HepG2 (cell line): ENCODE measurements around the gene UNC5B. TPM values are rescaled to one million over a fixed set of nuclear protein-coding genes. Genes with fewer than 3 reads are reported as not detected.
A peak's percentile ranks its signal among the peaks of the same experiment; 100 is the strongest.

ENCODE experiments used
- ATAC-seq: fragments of 200-7000 bp; cut with Tn5 transposase; 3 replicates; pipeline ENCODE4 v1.9.1; 2020; ENCODE audit warnings: mild to moderate bottlenecking, moderate library complexity
- BruUV-seq: library from RNA; stranded (reverse); fragments of 400-500 nt; replicated peaks from 2 replicates; lab custom pipeline; 2021; lab: Mats Ljungman, UMichigan
- CTCF ChIA-PET: fragments of 300-600 bp; formaldehyde crosslinking; extraction: SDS; loops from one replicate; lab custom pipeline; 2021; ENCODE audit warnings: low total read pairs, inconsistent platforms, low intra/inter-chr PET ratio; lab: Yijun Ruan, JAX
- POLR2A ChIA-PET: fragments of 350-600 bp; sonication (Branson Sonifier 250); formaldehyde crosslinking; loops from one replicate; lab custom pipeline; 2020; ENCODE audit warnings: antibody characterized with exemption, inconsistent platforms; lab: Yijun Ruan, JAX
- DNase-seq: peaks from one replicate; pipeline ENCODE4 v3.0.0-alpha.2; 2015; ENCODE audit warnings: low spot score
- FAIRE-seq: peaks from 3 replicates; lab custom pipeline; 2011; peaks lifted over from hg19 to GRCh38; lab: Jason Lieb, UNC
- H2AFZ ChIP-seq: one replicate; pipeline ENCODE4 v1.6.1; 2011; ENCODE audit warnings: low read length, inconsistent platforms
- H3K27ac ChIP-seq: fragments of 300-600 bp; 3 replicates; pipeline ENCODE4 v1.8.0; 2011; ENCODE audit warnings: mixed run types, mild to moderate bottlenecking, mixed read lengths, low read length, inconsistent platforms; ENCODE audit not compliant: insufficient read depth; ENCODE audit errors: extremely low read length
- H3K27me3 ChIP-seq, 2 experiments: fragments of 200-600 bp in 1 of 2; 2 replicates in 1 of 2; 3 replicates in 1 of 2; pipeline versions ENCODE4 v1.6.0 to v1.8.0; 2011; ENCODE audit warnings: low read length in 2 of 2, mild to moderate bottlenecking in 2 of 2, moderate library complexity in 2 of 2, inconsistent platforms in 1 of 2; ENCODE audit not compliant: insufficient read depth in 2 of 2, control insufficient read depth in 1 of 2
- H3K36me3 ChIP-seq, 2 experiments: fragments of 200-600 bp in 1 of 2; replicated peaks in 1 of 2; 2 replicates in 1 of 2; 3 replicates in 1 of 2; pipeline versions ENCODE4 v1.5.1 to v1.8.0; 2011; ENCODE audit warnings: low read length in 2 of 2, inconsistent platforms in 1 of 2; ENCODE audit not compliant: insufficient read depth in 2 of 2, control insufficient read depth in 1 of 2
- H3K4me1 ChIP-seq: 2 replicates; pipeline ENCODE4 v1.5.1; 2012; ENCODE audit warnings: low read length, inconsistent platforms; ENCODE audit not compliant: insufficient read depth
- H3K4me2 ChIP-seq: 2 replicates; pipeline ENCODE4 v1.6.0; 2011; ENCODE audit warnings: low read depth, low read length, inconsistent platforms
- H3K4me3 ChIP-seq, 3 experiments: fragments of 200-600 bp in 1 of 3; sonication (generic), shearing (Covaris generic) in 1 of 3; replicated peaks in 1 of 3; 2 replicates each; pipeline ENCODE4 v1.5.1; 2011 to 2016; ENCODE audit warnings: low read length in 3 of 3, inconsistent platforms in 2 of 3, low read depth in 2 of 3, mild to moderate bottlenecking in 2 of 3, control low read depth in 1 of 3, mixed read lengths in 1 of 3; ENCODE audit not compliant: insufficient read depth in 1 of 3
- H3K79me2 ChIP-seq: one replicate; pipeline ENCODE4 v1.6.1; 2011; ENCODE audit warnings: low read length, inconsistent platforms; ENCODE audit not compliant: insufficient read depth
- H3K9ac ChIP-seq: 2 replicates; pipeline ENCODE4 v1.6.0; 2011; ENCODE audit warnings: mild to moderate bottlenecking, low read depth, low read length, inconsistent platforms; ENCODE audit not compliant: insufficient read depth
- H3K9me3 ChIP-seq: 2 replicates; pipeline ENCODE4 v1.5.1; 2012; ENCODE audit warnings: mild to moderate bottlenecking, low read length
- H4K20me1 ChIP-seq: 2 replicates; pipeline ENCODE4 v1.6.0; 2011; ENCODE audit warnings: inconsistent platforms, mild to moderate bottlenecking, low read length, moderate library complexity; ENCODE audit not compliant: insufficient read depth
- ATAD3A ChIP-seq: sonication (generic); formaldehyde crosslinking; IDR thresholded peaks from 2 replicates; pipeline ENCODE4 v1.4.0; 2020; ENCODE audit warnings: missing genetic modification reagents
- CENPBD1 ChIP-seq: sonication (generic); formaldehyde crosslinking; IDR thresholded peaks from 2 replicates; pipeline ENCODE4 v1.8.0; 2022; ENCODE audit warnings: missing genetic modification reagents, low read depth, mild to moderate bottlenecking, borderline replicate concordance
- HINFP ChIP-seq: sonication (generic); formaldehyde crosslinking; IDR thresholded peaks from 2 replicates; pipeline ENCODE4 v1.4.0; 2020; ENCODE audit warnings: low read depth, mild to moderate bottlenecking, missing genetic modification reagents
- IKZF1 ChIP-seq: fragments of 450-650 bp; IDR thresholded peaks from 2 replicates; pipeline ENCODE4 v1.7.1; 2016
- IRX3 ChIP-seq: sonication (generic); formaldehyde crosslinking; IDR thresholded peaks from 2 replicates; pipeline ENCODE4 v1.8.1; 2023; ENCODE audit warnings: mild to moderate bottlenecking, low read depth, missing genetic modification reagents, borderline replicate concordance
- MBD4 ChIP-seq: IDR thresholded peaks from 2 replicates; pipeline ENCODE4 v1.6.1; 2012; ENCODE audit warnings: low read length, inconsistent platforms, borderline replicate concordance
- MYC ChIP-seq: sonication (generic); formaldehyde crosslinking; IDR thresholded peaks from 2 replicates; pipeline ENCODE4 v1.9.0; 2021; ENCODE audit warnings: missing genetic modification reagents, borderline replicate concordance
- ONECUT2 ChIP-seq: sonication (generic); formaldehyde crosslinking; IDR thresholded peaks from 2 replicates; pipeline ENCODE4 v1.4.0; 2020; ENCODE audit warnings: missing genetic modification reagents
- PAWR ChIP-seq: sonication (generic); formaldehyde crosslinking; IDR thresholded peaks from 2 replicates; pipeline ENCODE4 v1.4.0; 2020; ENCODE audit warnings: missing genetic modification reagents, mild to moderate bottlenecking, borderline replicate concordance
- PAX8 ChIP-seq: sonication (generic); formaldehyde crosslinking; IDR thresholded peaks from 2 replicates; pipeline ENCODE4 v1.8.0; 2022; ENCODE audit warnings: mild to moderate bottlenecking, missing genetic modification reagents, borderline replicate concordance
- RBM39 ChIP-seq: fragments of 200-400 bp; formaldehyde crosslinking; IDR thresholded peaks from one replicate; pipeline ENCODE4 v1.6.1; 2018; ENCODE audit warnings: antibody characterized with exemption, mild to moderate bottlenecking, low read depth, low read length; ENCODE audit not compliant: poor library complexity, severe bottlenecking
- TAF15 ChIP-seq: fragments of 200-400 bp; formaldehyde crosslinking; IDR thresholded peaks from one replicate; pipeline ENCODE4 v1.6.1; 2018; ENCODE audit warnings: mild to moderate bottlenecking, low read depth, low read length; ENCODE audit not compliant: poor library complexity, severe bottlenecking
- TEAD2 ChIP-seq: sonication (generic); formaldehyde crosslinking; IDR thresholded peaks from 2 replicates; pipeline ENCODE4 v1.9.0; 2021; ENCODE audit warnings: missing genetic modification reagents
- ZBTB44 ChIP-seq: sonication (generic); formaldehyde crosslinking; IDR thresholded peaks from 2 replicates; pipeline ENCODE4 v1.4.0; 2020; ENCODE audit warnings: missing genetic modification reagents
- ZNF235 ChIP-seq: sonication (generic); formaldehyde crosslinking; IDR thresholded peaks from 2 replicates; pipeline ENCODE4 v1.8.1; 2023; ENCODE audit warnings: mild to moderate bottlenecking, missing genetic modification reagents, borderline replicate concordance
- ZNF430 ChIP-seq: sonication (generic); formaldehyde crosslinking; IDR thresholded peaks from 2 replicates; pipeline ENCODE4 v1.9.0; 2021; ENCODE audit warnings: mild to moderate bottlenecking, missing genetic modification reagents
- ZNF598 ChIP-seq: sonication (generic); formaldehyde crosslinking; IDR thresholded peaks from 2 replicates; pipeline ENCODE4 v1.5.1; 2020; ENCODE audit warnings: mild to moderate bottlenecking, missing genetic modification reagents, borderline replicate concordance
- ZNF691 ChIP-seq: sonication (generic); formaldehyde crosslinking; IDR thresholded peaks from 2 replicates; pipeline ENCODE4 v1.4.0; 2020; ENCODE audit warnings: missing genetic modification reagents, low read depth, mild to moderate bottlenecking, borderline replicate concordance
- ZNF83 ChIP-seq: sonication (generic); formaldehyde crosslinking; IDR thresholded peaks from 2 replicates; pipeline ENCODE4 v1.4.0; 2020; ENCODE audit warnings: missing genetic modification reagents, mild to moderate bottlenecking, borderline replicate concordance
- WGBS: methylation state at CpG from one replicate; pipeline ENCODE4 v1.1.6; 2017; ENCODE audit warnings: low lambda C conversion rate; 5-methylcytosine and 5-hydroxymethylcytosine counted together
- in situ Hi-C: cut with HindIII; loops from 2 replicates; pipeline ENCODE4 v1.10.0; 2017; ENCODE audit warnings: low pct_unique_long_range_greater_than_20kb; ENCODE audit not compliant: extremely low pct_ligation_motif_present
- intact Hi-C: fragments of 100-400 bp; cut with micrococcal nuclease; formaldehyde crosslinking; loops from one replicate; pipeline ENCODE4 v1.10.0; 2022; ENCODE audit not compliant: unreplicated experiment
- polyA plus RNA-seq, 8 experiments: library from polyadenylated mRNA; depleted of rRNA in 3 of 8; stranded (reverse) in 7 of 8; unstranded in 1 of 8; fragments of >200 nt; fragmentation: Illumina TruSeq in 4 of 8; extraction: Trizol in 4 of 8; gene quantifications; 2 replicates each; pipeline versions ENCODE4 v1.2.1 to v1.2.3, GENCODE V29; 2011 to 2016; ENCODE audit warnings: low read depth in 4 of 8, missing spikeins in 1 of 8, mixed read lengths in 1 of 8; ENCODE audit not compliant: insufficient read depth in 1 of 8
- total RNA-seq, 5 experiments: library from RNA; depleted of rRNA; stranded (reverse); fragments of >200 nt; fragmentation: Illumina TruSeq; extraction: Trizol; gene quantifications; 2 replicates each; pipeline ENCODE4 v1.2.3, GENCODE V29; 2016; ENCODE audit warnings: low read depth in 1 of 5

The UNC5B gene
- total and polyA plus RNA-seq, 2 of the 13 experiments (the other 11 are each of a cell fraction or from before 2014, with no cell fraction given) = 0.07 TPM

DNA sequence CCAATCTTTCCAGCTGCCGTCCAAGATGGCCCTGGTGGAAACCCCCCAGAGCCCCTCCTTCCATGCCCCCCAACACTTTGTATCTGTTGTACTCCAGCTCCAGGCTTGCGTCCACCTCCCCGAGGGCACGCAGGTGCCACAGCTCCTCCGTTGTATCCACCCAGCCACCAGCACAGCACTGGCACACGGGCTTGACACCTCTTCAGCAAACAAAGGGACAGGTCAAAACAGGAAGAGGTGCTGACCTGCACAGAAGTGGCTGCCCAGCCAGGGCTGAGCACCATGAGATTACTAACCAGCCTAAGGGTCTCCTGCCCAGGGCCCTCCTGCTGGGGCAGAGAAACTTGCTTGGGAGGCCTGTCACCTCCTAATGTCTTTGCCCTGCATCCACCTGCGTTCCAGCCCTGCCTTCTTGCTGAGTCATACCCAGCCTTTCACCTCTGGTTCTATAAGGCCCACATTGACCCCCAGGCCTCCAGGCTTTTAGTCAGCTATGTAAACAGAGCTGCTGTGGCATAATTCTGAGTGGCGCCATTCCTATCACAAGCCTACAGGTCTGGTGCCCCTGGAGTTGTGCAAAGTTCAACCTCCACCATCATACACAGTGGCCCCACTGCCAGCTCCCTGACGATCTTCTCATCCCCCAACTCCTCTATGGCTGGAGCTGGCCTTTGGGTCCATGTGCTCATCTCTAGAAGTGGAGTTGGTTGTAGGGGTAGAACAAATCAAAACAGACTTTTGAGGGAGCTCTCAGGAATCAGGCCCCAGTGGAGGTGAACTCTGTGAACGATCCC, 127.6 kb downstream of the UNC5B start:
- Histone ChIP-seq H4K20me1 (no peaks in the 10 kb centered on the region), H3K79me2 (peaks cover 9% of the 10 kb centered on the region), H3K36me3 (peaks cover 0 to 14% of the 10 kb centered on the region in 2 experiments; a peak in 4 of 5 replicates), H3K9me3 (no peaks in the 10 kb centered on the region), H3K9ac (peak overlapping the region; percentile 60), H3K27ac (peak overlapping the region; percentile 92), H3K4me3 (no peak overlapping the region; a peak in 1 of 6 replicates), H3K4me2 (peak overlapping the region; percentile 50), H3K4me1 (peaks cover 97% of the 10 kb centered on the region), H2AFZ (no peak overlapping the region), H3K27me3 (no peaks in the 10 kb centered on the region)
- ATAC-seq (peak; percentile 93), FAIRE-seq (peak; percentile 91), DNase-seq (peak; percentile 99)
- POLR2A ChIA-PET = interaction anchor here (1.0 to 16.7 kb wide), 7 partner anchors 8 to 427 kb away, joined by 3 to 210 read pairs (median 14); partner anchors contain the start of gene SLC29A3
- 34% methylated on average over 9 of the region's 10 CpGs for WGBS
- in situ Hi-C loops (loop anchor here (25.0 kb wide), 1 partner anchor 697 kb away; no protein-coding TSS in a partner anchor), intact Hi-C loops (no loop called here)
- no TSS peak for BruUV-seq
- CTCF ChIA-PET = interaction anchor here (1.2 kb wide), 1 partner anchor 20 kb away, joined by 5 read pairs; the partner anchor contains the start of gene SLC29A3
- TF ChIP-seq RBM39 (no peak), CENPBD1 (CRISPR knock-in tag) (no peak), ZNF235 (CRISPR knock-in tag) (no peak), IRX3 (CRISPR knock-in tag) (no peak), TAF15 (no peak), ZNF83 (CRISPR knock-in tag) (no peak), HINFP (CRISPR knock-in tag) (peak; percentile 75), PAWR (CRISPR knock-in tag) (no peak), ZBTB44 (CRISPR knock-in tag) (no peak), ZNF430 (no peak), ZNF691 (CRISPR knock-in tag) (peak; percentile 90; the same call in 1 of the 2 replicates), MBD4 (no peak), IKZF1 (no peak), ZNF598 (no peak), PAX8 (no peak), TEAD2 (CRISPR knock-in tag) (no peak), ONECUT2 (0 out of 2 replicates have a peak, but pooled peaks have one; percentile 27), MYC (peak; percentile 82), ATAD3A (CRISPR knock-in tag) (no peak)
